ENCODE results near the gene PEF1.

GRCh38 chr1:31586376-31587327 lies 58.0 kb downstream of the PEF1 start:
- TF ChIP-seq POLR2A (IDR thresholded peaks at IDR 0.05; ENCODE audit: low read depth) (no peak), CTCF (IDR thresholded peaks at IDR 0.05) (no peak)
